ENCODE data around the gene BAG5. TPM values are rescaled to one million over a fixed set of nuclear protein-coding genes. Genes with fewer than 3 reads are reported as not detected.

BAG5 gene
- total RNA-seq, 1 experiment from 2014 or later = 22.5 TPM

GRCh38 chr14:103509864-103510723, 52.4 kb downstream of the BAG5 start:
- ChIA-PET CTCF (no interaction called here), POLR2A (no interaction called here)
- Histone ChIP-seq H3K27me3 (ENCODE audit: control insufficient read depth, insufficient read depth, low read length) (no peaks in the 10 kb centered on the region), H3K9me3 (ENCODE audit: control insufficient read depth, insufficient read depth, low read depth, low read length) (no peaks in the 10 kb centered on the region), H3K36me3 (ENCODE audit: control insufficient read depth, insufficient read depth, low read length) (no peaks in the 10 kb centered on the region), H3K4me3 (ENCODE audit: low read depth in 2 of 2, low read length in 2 of 2) (no peak overlapping the region), H3K27ac (ENCODE audit: low read length) (no peak overlapping the region), H3K4me1 (ENCODE audit: control insufficient read depth, insufficient read depth, low read length) (no peaks in the 10 kb centered on the region)
- in situ Hi-C loops (cut with HindIII; ENCODE audit: low pct_unique_long_range_greater_than_20kb, low sequenced_read_pairs) = no loop called here
- intact Hi-C loops (cut with micrococcal nuclease; ENCODE audit: unreplicated experiment) = no loop called here
- no peak for DNase-seq (ENCODE audit: low read depth, low spot score)
- no peak for ATAC-seq
- TF ChIP-seq SIN3A (IDR thresholded peaks at IDR 0.05; ENCODE audit: borderline replicate concordance, insufficient read depth, low read depth, low read length) (no peak), POLR2AphosphoS5 (IDR thresholded peaks at IDR 0.05; ENCODE audit: low read depth, low read length) (no peak), CTCF (IDR thresholded peaks at IDR 0.05) (no peak), REST (IDR thresholded peaks at IDR 0.05; ENCODE audit: insufficient read depth in 1 of 2, low read depth in 2 of 2, low read length in 1 of 2) (no peak), TCF7L2 (IDR thresholded peaks at IDR 0.05; ENCODE audit: low read depth, low read length) (no peak)
- BruUV-seq (replicated peaks) = no TSS peak

- POLR2A ChIA-PET = no interaction called here
- H3K4me1 ChIP-seq (ENCODE audit: control insufficient read depth, insufficient read depth, low read length) = no peaks in the 10 kb centered on the region
- H3K4me3 ChIP-seq (ENCODE audit: low read depth in 2 of 2, low read length in 2 of 2) = no peak overlapping the region
- no TSS peak for BruUV-seq (replicated peaks)
- DNase-seq (ENCODE audit: low read depth, low spot score) (no peak), ATAC-seq (no peak)
- H3K27me3 ChIP-seq (ENCODE audit: control insufficient read depth, insufficient read depth, low read length) = no peaks in the 10 kb centered on the region
- no peaks in the 10 kb centered on the region; the same call in 1 of the 2 replicates for H3K36me3 ChIP-seq (ENCODE audit: control insufficient read depth, insufficient read depth, low read length)
- in situ Hi-C loops (cut with HindIII; ENCODE audit: low pct_unique_long_range_greater_than_20kb, low sequenced_read_pairs) = no loop called here
- H3K27ac ChIP-seq (ENCODE audit: low read length) = no peak overlapping the region
- no peaks in the 10 kb centered on the region for H3K9me3 ChIP-seq (ENCODE audit: control insufficient read depth, insufficient read depth, low read depth, low read length)
- TF ChIP-seq SIN3A (IDR thresholded peaks at IDR 0.05; ENCODE audit: borderline replicate concordance, insufficient read depth, low read depth, low read length) (no peak), TCF7L2 (IDR thresholded peaks at IDR 0.05; ENCODE audit: low read depth, low read length) (no peak), REST (IDR thresholded peaks at IDR 0.05; ENCODE audit: insufficient read depth in 1 of 2, low read depth in 2 of 2, low read length in 1 of 2) (no peak)
- CTCF ChIA-PET = interaction anchor here (0.6 kb wide), 1 partner anchor 95 kb away, joined by 7 read pairs; no protein-coding TSS in a partner anchor
- intact Hi-C loops (cut with micrococcal nuclease; ENCODE audit: unreplicated experiment) = no loop called here
These were observed 53.7 kb downstream of the BAG5 start for GRCh38 chr14:103508521-103509329.
